Measurements from ENCODE around the gene POLE. TPM values are rescaled to one million over a fixed set of nuclear protein-coding genes. Genes with fewer than 3 reads are reported as not detected.

POLE gene
- total and polyA plus RNA-seq, 2 donors (not counting 1 experiment from before 2014, with no cell fraction given), result 6.2 to 9.6 TPM

DNA sequence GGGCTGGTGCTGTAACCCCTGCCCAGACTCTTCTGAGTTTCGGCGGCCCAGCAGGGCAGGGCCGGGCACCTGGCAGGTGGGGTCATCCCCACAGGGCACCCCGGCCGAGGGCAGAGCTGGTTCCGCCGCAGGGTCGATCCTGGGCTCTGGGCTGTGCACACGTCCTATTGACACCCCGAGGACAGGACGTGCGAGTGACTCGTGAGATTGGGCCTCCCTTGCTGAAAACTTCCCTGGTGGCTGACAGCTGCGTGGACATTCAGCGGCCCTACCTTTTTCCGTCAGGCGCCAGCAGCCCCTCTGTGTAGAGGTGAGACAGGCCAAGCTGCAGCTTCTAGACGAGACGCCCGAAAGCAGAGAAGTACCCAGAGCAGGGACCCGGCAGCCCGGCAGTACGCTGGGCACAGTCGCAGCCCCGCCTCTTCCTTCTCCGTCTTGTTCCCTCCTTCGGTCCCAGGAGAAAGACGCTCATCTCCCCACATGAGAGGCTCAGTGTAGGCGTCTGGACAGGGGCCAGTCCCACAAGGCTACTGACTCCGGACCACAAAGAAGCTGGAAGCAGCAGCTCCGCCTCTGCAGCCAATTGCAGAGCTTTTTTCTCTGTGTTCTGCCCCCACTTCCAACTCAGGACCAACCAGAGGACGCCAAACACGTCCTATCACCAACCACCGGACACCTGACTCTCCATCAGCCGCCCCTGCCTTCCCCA lies 76.9 kb downstream of the POLE start, which contains the start of gene LRCOL1:
Gene LRCOL1 (minus strand): TSS at position 532 of the 709 bp plus-strand sequence. CDS start 4,331 bp downstream, outside the sequence.
- Histone ChIP-seq H3K27me3 (ENCODE audit: control insufficient read depth, insufficient read depth, low read length) (peaks cover 12% of the 10 kb centered on the region), H2AFZ (ENCODE audit: low read length) (peak within 1 kb of the TSS; percentile 1), H3K27ac (ENCODE audit: insufficient read depth, low read length) (no peak within 1 kb of the TSS), H3K9ac (ENCODE audit: insufficient read depth, low read length) (no peak within 1 kb of the TSS), H3K36me3 (ENCODE audit: control insufficient read depth, insufficient read depth, low read length) (no peaks in the 10 kb centered on the region), H3K4me3 (replicated peaks in 1 of 4; ENCODE audit: control extremely low read depth in 1 of 4, insufficient read depth in 1 of 4, low read depth in 3 of 4, low read length in 4 of 4) (peak within 1 kb of the TSS in 3 of 4 experiments; percentile 3 to 26 (median 24)), H3K9me3 (ENCODE audit: control insufficient read depth, insufficient read depth, low read depth, low read length) (no peaks in the 10 kb centered on the region), H3K4me2 (ENCODE audit: extremely low read depth, insufficient read depth, low read length) (peak within 1 kb of the TSS; percentile 32), H3K4me1 (ENCODE audit: control insufficient read depth, extremely low read depth, insufficient read depth, low read length) (no peaks in the 10 kb centered on the region), H4K20me1 (ENCODE audit: control insufficient read depth, extremely low read depth, insufficient read depth, low read length) (no peaks in the 10 kb centered on the region), H3K79me2 (ENCODE audit: control insufficient read depth, insufficient read depth, low read length) (no peaks in the 10 kb centered on the region)
- TF ChIP-seq EZH2 (IDR thresholded peaks at IDR 0.05; ENCODE audit: low read length, missing control alignments) (peak; percentile 22), CTCF (conservative IDR thresholded peaks at IDR 0.05 in 1 of 2, IDR thresholded peaks at IDR 0.05 in 1 of 2; ENCODE audit: low read depth in 1 of 2, low read length in 2 of 2) (no peak)
- DNase-seq (ENCODE audit: low read depth in 2 of 2), result peak; percentile 73 to 95

DNA sequence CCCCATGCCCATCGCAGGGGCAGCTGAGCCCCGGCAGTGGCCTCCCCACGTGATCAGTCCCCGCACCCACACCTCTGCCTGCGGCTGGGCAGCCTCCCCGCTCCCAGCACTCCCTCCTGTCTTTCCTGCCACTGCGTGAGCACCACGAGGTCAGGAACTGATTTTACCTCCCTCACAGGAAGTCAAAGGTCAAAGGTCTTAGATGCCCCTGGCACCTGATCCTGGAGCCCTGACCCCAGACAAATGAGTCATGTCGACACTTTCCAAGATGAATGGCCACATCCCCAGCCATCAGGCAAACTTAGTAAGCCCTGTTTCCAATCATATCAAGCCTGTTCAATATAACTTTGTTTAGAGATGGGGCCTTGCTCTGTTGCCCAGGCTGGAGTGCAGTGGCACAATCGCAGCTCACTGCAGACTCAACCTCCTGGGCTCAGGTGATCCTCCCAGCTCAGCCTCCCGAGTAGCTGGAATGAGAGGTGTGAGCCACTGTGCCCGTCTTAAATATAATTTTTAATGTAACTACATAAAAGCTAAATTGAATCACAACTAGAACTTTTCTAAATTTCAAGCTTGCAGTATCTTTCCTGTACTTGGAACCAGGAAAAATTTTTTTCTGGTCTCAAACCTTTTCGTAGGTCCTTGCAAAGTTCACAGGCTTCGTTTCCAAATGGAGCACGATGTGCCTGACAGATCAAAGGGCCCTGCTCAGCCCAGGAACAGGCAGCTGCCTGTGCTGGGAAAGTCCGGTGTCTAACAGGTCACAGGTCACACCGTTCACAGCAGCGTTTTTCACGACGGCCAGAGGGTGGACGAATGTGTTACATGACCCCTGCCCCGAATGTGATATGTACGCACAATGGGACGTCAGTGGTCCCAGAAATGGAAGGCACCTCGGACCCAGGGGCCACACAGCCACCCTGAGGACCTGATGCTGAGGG lies 78.6 kb downstream of the POLE start:
- no peak overlapping the region for H3K9ac ChIP-seq (ENCODE audit: insufficient read depth, low read length)
- no peak overlapping the region for H2AFZ ChIP-seq (ENCODE audit: low read length)
- no peaks in the 10 kb centered on the region for H3K9me3 ChIP-seq (ENCODE audit: control insufficient read depth, insufficient read depth, low read depth, low read length)
- no peak for TF ChIP-seq CTCF (conservative IDR thresholded peaks at IDR 0.05 in 1 of 2, IDR thresholded peaks at IDR 0.05 in 1 of 2; ENCODE audit: low read depth in 1 of 2, low read length in 2 of 2)
- no peak for TF ChIP-seq EZH2 (IDR thresholded peaks at IDR 0.05; ENCODE audit: low read length, missing control alignments)
- no peaks in the 10 kb centered on the region for H4K20me1 ChIP-seq (ENCODE audit: control insufficient read depth, extremely low read depth, insufficient read depth, low read length)
- no peaks in the 10 kb centered on the region for H3K36me3 ChIP-seq (ENCODE audit: control insufficient read depth, insufficient read depth, low read length)
- H3K4me2 ChIP-seq (ENCODE audit: extremely low read depth, insufficient read depth, low read length), result no peak overlapping the region
- H3K4me3 ChIP-seq (replicated peaks in 1 of 4; ENCODE audit: control extremely low read depth in 1 of 4, insufficient read depth in 1 of 4, low read depth in 3 of 4, low read length in 4 of 4), result no peak overlapping the region
- H3K79me2 ChIP-seq (ENCODE audit: control insufficient read depth, insufficient read depth, low read length), result no peaks in the 10 kb centered on the region
- H3K27me3 ChIP-seq (ENCODE audit: control insufficient read depth, insufficient read depth, low read length), result peaks cover 29% of the 10 kb centered on the region
- no peak overlapping the region for H3K27ac ChIP-seq (ENCODE audit: insufficient read depth, low read length)
- no peaks in the 10 kb centered on the region for H3K4me1 ChIP-seq (ENCODE audit: control insufficient read depth, extremely low read depth, insufficient read depth, low read length)
- peak in 1 of 2 donors; percentile 58 for DNase-seq (ENCODE audit: low read depth in 2 of 2)

DNA sequence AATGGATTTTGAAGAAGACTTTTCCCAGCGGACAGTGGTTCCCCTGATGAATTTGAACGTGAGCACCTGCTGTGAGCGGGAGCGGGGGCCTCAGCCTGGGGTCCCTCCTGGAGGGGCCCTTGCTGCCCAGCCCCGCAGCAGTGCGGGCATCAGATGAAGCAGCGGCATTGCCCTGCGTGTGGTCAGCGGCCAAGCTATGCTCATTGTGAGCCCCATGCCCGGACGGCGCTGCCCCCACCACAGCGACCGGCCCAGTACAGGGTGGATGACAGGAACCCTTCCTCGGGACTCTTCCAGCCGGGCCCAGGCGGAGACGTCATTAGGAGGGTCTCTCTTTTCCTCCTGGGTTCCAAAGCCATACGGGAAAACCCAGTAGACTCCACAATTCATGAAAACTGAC lies 80.2 kb downstream of the POLE start:
- H3K4me1 ChIP-seq (ENCODE audit: control insufficient read depth, extremely low read depth, insufficient read depth, low read length), result no peaks in the 10 kb centered on the region

More for the DNA sequence above, 80.2 kb downstream of the POLE start:
- no peaks in the 10 kb centered on the region for H3K9me3 ChIP-seq (ENCODE audit: control insufficient read depth, insufficient read depth, low read depth, low read length)
- no peak overlapping the region for H3K27ac ChIP-seq (ENCODE audit: insufficient read depth, low read length)
- no peak overlapping the region for H3K4me3 ChIP-seq (replicated peaks in 1 of 4; ENCODE audit: control extremely low read depth in 1 of 4, insufficient read depth in 1 of 4, low read depth in 3 of 4, low read length in 4 of 4)
- H2AFZ ChIP-seq (ENCODE audit: low read length), result no peak overlapping the region
- H3K4me2 ChIP-seq (ENCODE audit: extremely low read depth, insufficient read depth, low read length), result no peak overlapping the region
- DNase-seq (ENCODE audit: low read depth in 2 of 2), result no peak
- H3K9ac ChIP-seq (ENCODE audit: insufficient read depth, low read length), result no peak overlapping the region
- TF ChIP-seq CTCF (conservative IDR thresholded peaks at IDR 0.05 in 1 of 2, IDR thresholded peaks at IDR 0.05 in 1 of 2; ENCODE audit: low read depth in 1 of 2, low read length in 2 of 2) (no peak), EZH2 (IDR thresholded peaks at IDR 0.05; ENCODE audit: low read length, missing control alignments) (no peak)
- H3K27me3 ChIP-seq (ENCODE audit: control insufficient read depth, insufficient read depth, low read length), result peaks cover 39% of the 10 kb centered on the region
- H3K79me2 ChIP-seq (ENCODE audit: control insufficient read depth, insufficient read depth, low read length), result no peaks in the 10 kb centered on the region
- no peaks in the 10 kb centered on the region for H4K20me1 ChIP-seq (ENCODE audit: control insufficient read depth, extremely low read depth, insufficient read depth, low read length)
- no peaks in the 10 kb centered on the region for H3K36me3 ChIP-seq (ENCODE audit: control insufficient read depth, insufficient read depth, low read length)

Measured in fibroblast of lung (primary cell).